ENCODE data around the gene CYS1. TPM values are rescaled to one million over a fixed set of nuclear protein-coding genes. Genes with fewer than 3 reads are reported as not detected.
"Not testable (repeated sequence)": the region's sequence is repeated elsewhere in the genome, so short reads cannot be mapped to it uniquely, and the experiment has no call there.

CYS1 gene
- total RNA-seq, 2 experiments from 2014 or later = 0.68 TPM; not detected in 1

DNA sequence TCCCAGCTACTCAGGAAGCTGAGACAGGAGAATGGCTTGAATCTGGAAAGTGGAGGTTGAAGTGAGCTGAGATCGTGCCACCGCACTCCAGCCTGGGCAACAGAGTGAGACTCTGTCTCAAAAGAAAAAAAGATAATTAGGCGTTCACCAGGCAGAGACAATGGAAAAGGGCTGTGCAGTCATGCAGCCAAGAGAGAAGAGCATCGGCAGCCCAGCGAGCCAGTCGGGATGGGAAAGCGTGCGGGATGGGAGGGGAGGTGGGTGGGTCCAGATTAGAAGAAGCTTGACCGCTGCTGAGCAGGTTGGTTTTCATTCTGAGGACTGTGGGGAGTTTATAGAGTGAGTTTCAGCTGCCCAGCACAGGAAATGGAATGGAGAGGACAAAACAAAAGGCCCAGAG is 15.0 kb upstream of the CYS1 start:
- CTCF ChIA-PET (ENCODE audit: unreplicated experiment) = interaction anchor here (1.0 to 2.2 kb wide), 3 partner anchors 12 to 23 kb away, joined by 3 to 7 read pairs (median 5); no protein-coding TSS in a partner anchor
- intact Hi-C loops (cut with micrococcal nuclease; ENCODE audit: unreplicated experiment) = no loop called here
- POLR2A ChIA-PET = interaction anchor here (0.6 to 2.3 kb wide), 3 partner anchors 12 to 731 kb away, joined by 3 to 6 read pairs (median 4); no protein-coding TSS in a partner anchor

DNA sequence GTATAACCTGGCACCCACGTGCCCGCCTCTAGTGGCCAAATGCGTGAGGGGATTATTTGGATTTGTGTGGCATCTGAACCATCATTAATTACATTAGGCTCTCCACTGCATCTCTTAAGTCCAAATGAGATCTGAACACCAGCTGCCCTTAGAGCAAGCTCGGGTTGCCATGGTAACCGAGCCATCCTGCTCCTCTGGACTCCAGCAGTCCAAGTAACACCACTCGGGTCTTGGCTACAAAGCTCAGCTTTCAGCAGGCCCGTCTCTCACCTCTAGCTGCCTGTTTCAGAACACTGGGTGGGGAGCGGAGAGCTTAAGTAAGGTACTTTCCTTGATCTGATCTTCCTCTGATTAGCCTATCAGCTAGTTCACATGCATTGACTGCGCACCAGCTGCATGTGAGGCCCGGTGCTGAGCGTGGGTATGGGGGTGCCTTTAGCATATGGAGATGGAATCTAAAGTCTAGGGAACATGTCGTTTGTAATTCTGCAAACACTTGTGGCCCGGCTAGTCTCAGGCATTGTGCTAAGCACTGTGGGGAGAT is 14.1 kb upstream of the CYS1 start:
- Histone ChIP-seq H3K9me3 (ENCODE audit: low read length) (no peaks in the 10 kb centered on the region), H3K4me2 (ENCODE audit: low read length) (no peak overlapping the region), H3K79me2 (ENCODE audit: insufficient read depth, low read depth, low read length) (no peaks in the 10 kb centered on the region), H3K4me1 (ENCODE audit: insufficient read depth, low read length, poor library complexity, severe bottlenecking) (peaks cover 13% of the 10 kb centered on the region), H3K27ac (ENCODE audit: low read depth, low read length, poor library complexity, severe bottlenecking) (no peak overlapping the region), H4K20me1 (ENCODE audit: insufficient read depth, low read length) (no peaks in the 10 kb centered on the region), H3K36me3 (ENCODE audit: insufficient read depth, low read length) (no peaks in the 10 kb centered on the region), H2AFZ (ENCODE audit: low read length) (no peak overlapping the region), H3K4me3 (ENCODE audit: low read depth, low read length, poor library complexity, severe bottlenecking) (no peak overlapping the region), H3K9me2 (ENCODE audit: insufficient read depth, low read length) (no peaks in the 10 kb centered on the region)
- no peak for DNase-seq (ENCODE audit: low spot score)
- no TSS peak for BruUV-seq (replicated peaks)
- CTCF ChIA-PET (ENCODE audit: unreplicated experiment) = interaction anchor here (1.1 to 2.2 kb wide), 2 partner anchors 12 to 14 kb away, joined by 3 to 7 read pairs; no protein-coding TSS in a partner anchor
- no peak for TF ChIP-seq EZH2phosphoT487 (IDR thresholded peaks at IDR 0.05; ENCODE audit: borderline replicate concordance, low read depth, low read length)
- TF ChIP-seq, protein P1, sequence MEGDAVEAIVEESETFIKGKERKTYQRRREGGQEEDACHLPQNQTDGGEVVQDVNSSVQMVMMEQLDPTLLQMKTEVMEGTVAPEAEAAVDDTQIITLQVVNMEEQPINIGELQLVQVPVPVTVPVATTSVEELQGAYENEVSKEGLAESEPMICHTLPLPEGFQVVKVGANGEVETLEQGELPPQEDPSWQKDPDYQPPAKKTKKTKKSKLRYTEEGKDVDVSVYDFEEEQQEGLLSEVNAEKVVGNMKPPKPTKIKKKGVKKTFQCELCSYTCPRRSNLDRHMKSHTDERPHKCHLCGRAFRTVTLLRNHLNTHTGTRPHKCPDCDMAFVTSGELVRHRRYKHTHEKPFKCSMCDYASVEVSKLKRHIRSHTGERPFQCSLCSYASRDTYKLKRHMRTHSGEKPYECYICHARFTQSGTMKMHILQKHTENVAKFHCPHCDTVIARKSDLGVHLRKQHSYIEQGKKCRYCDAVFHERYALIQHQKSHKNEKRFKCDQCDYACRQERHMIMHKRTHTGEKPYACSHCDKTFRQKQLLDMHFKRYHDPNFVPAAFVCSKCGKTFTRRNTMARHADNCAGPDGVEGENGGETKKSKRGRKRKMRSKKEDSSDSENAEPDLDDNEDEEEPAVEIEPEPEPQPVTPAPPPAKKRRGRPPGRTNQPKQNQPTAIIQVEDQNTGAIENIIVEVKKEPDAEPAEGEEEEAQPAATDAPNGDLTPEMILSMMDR (conservative IDR thresholded peaks at IDR 0.05; ENCODE audit: low read length) = no peak
- POLR2A ChIA-PET = interaction anchor here (0.6 to 0.8 kb wide), 2 partner anchors 9 to 730 kb away, joined by 4 to 7 read pairs; no protein-coding TSS in a partner anchor
- intact Hi-C loops (cut with micrococcal nuclease; ENCODE audit: unreplicated experiment) = no loop called here

More for the DNA sequence above, 15.0 kb upstream of the CYS1 start:
- Histone ChIP-seq H4K20me1 (ENCODE audit: insufficient read depth, low read length) (no peaks in the 10 kb centered on the region), H3K4me1 (ENCODE audit: insufficient read depth, low read length, poor library complexity, severe bottlenecking) (peaks cover 4% of the 10 kb centered on the region), H3K79me2 (ENCODE audit: insufficient read depth, low read depth, low read length) (no peaks in the 10 kb centered on the region), H3K4me2 (ENCODE audit: low read length) (no peak overlapping the region), H2AFZ (ENCODE audit: low read length) (no peak overlapping the region), H3K4me3 (ENCODE audit: low read depth, low read length, poor library complexity, severe bottlenecking) (no peak overlapping the region), H3K36me3 (ENCODE audit: insufficient read depth, low read length) (no peaks in the 10 kb centered on the region), H3K9me3 (ENCODE audit: low read length) (no peaks in the 10 kb centered on the region), H3K9me2 (ENCODE audit: insufficient read depth, low read length) (no peaks in the 10 kb centered on the region), H3K27ac (ENCODE audit: low read depth, low read length, poor library complexity, severe bottlenecking) (no peak overlapping the region)
- DNase-seq (ENCODE audit: low spot score) = no peak
- no TSS peak for BruUV-seq (replicated peaks)
- no peak for TF ChIP-seq EZH2phosphoT487 (IDR thresholded peaks at IDR 0.05; ENCODE audit: borderline replicate concordance, low read depth, low read length)
- TF ChIP-seq, protein P1 (conservative IDR thresholded peaks at IDR 0.05; ENCODE audit: low read length) = no peak

DNA sequence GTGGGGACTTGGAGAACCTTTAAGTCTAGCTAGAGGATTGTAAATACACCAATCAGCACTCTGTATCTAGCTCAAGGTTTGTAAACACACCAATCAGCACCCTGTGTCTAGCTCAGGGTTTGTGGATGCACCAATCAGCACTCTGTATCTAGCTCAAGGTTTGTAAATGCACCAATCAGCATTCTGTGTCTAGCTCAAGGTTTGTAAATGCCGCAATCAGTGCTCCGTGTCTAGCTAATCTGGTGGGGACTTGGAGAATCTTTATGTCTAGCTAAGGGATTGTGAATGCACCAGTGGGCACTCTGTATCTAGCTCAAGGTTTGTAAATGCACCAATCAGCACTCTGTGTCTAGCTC is 11.7 kb upstream of the CYS1 start:
- H3K79me2 ChIP-seq (ENCODE audit: insufficient read depth, low read depth, low read length); H3K36me3 ChIP-seq (ENCODE audit: insufficient read depth, low read length); intact Hi-C loops (cut with micrococcal nuclease; ENCODE audit: unreplicated experiment); DNase-seq (ENCODE audit: low spot score); H2AFZ ChIP-seq (ENCODE audit: low read length); CTCF ChIA-PET (ENCODE audit: unreplicated experiment); H3K9me2 ChIP-seq (ENCODE audit: insufficient read depth, low read length); H3K27ac ChIP-seq (ENCODE audit: low read depth, low read length, poor library complexity, severe bottlenecking); H4K20me1 ChIP-seq (ENCODE audit: insufficient read depth, low read length); BruUV-seq (replicated peaks); H3K4me2 ChIP-seq (ENCODE audit: low read length); H3K9me3 ChIP-seq (ENCODE audit: low read length); H3K4me3 ChIP-seq (ENCODE audit: low read depth, low read length, poor library complexity, severe bottlenecking): not testable (repeated sequence)
- POLR2A ChIA-PET = interaction anchor here (0.9 to 1.3 kb wide), 2 partner anchors 9 to 26 kb away, joined by 3 to 4 read pairs; no protein-coding TSS in a partner anchor
- peaks cover 12% of the 10 kb centered on the region for H3K4me1 ChIP-seq (ENCODE audit: insufficient read depth, low read length, poor library complexity, severe bottlenecking)
